ENCODE data around the gene DEFB125. TPM values are rescaled to one million over a fixed set of nuclear protein-coding genes. Genes with fewer than 3 reads are reported as not detected.

The DEFB125 gene
- total RNA-seq, 2 experiments from 2014 or later: not detected

GRCh38 chr20:137668-138490 is 50.4 kb downstream of the DEFB125 start:
- peaks cover 0 to 4% of the 10 kb centered on the region in 2 experiments for H3K9me3 ChIP-seq (ENCODE audit: control insufficient read depth in 1 of 2, insufficient read depth in 1 of 2, low read length in 2 of 2)
- H3K27me3 Mint-ChIP-seq: peaks cover 47% of the 10 kb centered on the region
- H3K27ac Mint-ChIP-seq: no peak overlapping the region
- TF ChIP-seq CTCF (IDR thresholded peaks at IDR 0.05): no peak
- peak in 1 of 14 experiments; percentile 1 for DNase-seq
- no peak overlapping the region for H3K27ac ChIP-seq (ENCODE audit: low read depth in 1 of 2, low read length in 2 of 2)
- no peak overlapping the region for H3K4me3 ChIP-seq (ENCODE audit: low read length)
- H3K36me3 ChIP-seq (ENCODE audit: insufficient read depth, low read length): no peaks in the 10 kb centered on the region
- H3K9me3 Mint-ChIP-seq: peaks cover 3% of the 10 kb centered on the region
- no peak for ATAC-seq (ENCODE audit: poor library complexity)
- POLR2A ChIA-PET: no interaction called here
- H3K36me3 Mint-ChIP-seq (ENCODE audit: low read depth): no peaks in the 10 kb centered on the region
- no peak overlapping the region for H3K4me3 Mint-ChIP-seq
- H3K27me3 ChIP-seq (ENCODE audit: control insufficient read depth in 1 of 2, insufficient read depth in 2 of 2, low read length in 2 of 2): peaks cover 7 to 20% of the 10 kb centered on the region in 2 experiments
- intact Hi-C loops (cut with DNase I, micrococcal nuclease): no loop called here
- CTCF ChIA-PET: no interaction called here
- H3K4me1 Mint-ChIP-seq (ENCODE audit: low read depth): no peaks in the 10 kb centered on the region
- no peaks in the 10 kb centered on the region for H3K4me1 ChIP-seq (ENCODE audit: insufficient read depth, low read length)

- Mint-ChIP-seq H3K27me3 (peaks cover 65% of the 10 kb centered on the region), H3K4me1 (ENCODE audit: low read depth) (no peaks in the 10 kb centered on the region), H3K27ac (no peak within 1 kb of the TSS), H3K4me3 (no peak within 1 kb of the TSS), H3K9me3 (peaks cover under 1% of the 10 kb centered on the region), H3K36me3 (ENCODE audit: low read depth) (no peaks in the 10 kb centered on the region)
- Histone ChIP-seq H3K36me3 (ENCODE audit: insufficient read depth, low read length) (no peaks in the 10 kb centered on the region), H3K9me3 (ENCODE audit: control insufficient read depth in 1 of 2, insufficient read depth in 1 of 2, low read length in 2 of 2) (peaks cover 0 to 4% of the 10 kb centered on the region in 2 experiments), H3K27me3 (ENCODE audit: control insufficient read depth in 1 of 2, insufficient read depth in 2 of 2, low read length in 2 of 2) (peaks cover 14 to 37% of the 10 kb centered on the region in 2 experiments), H3K4me1 (ENCODE audit: insufficient read depth, low read length) (no peaks in the 10 kb centered on the region), H3K4me3 (ENCODE audit: low read length) (no peak within 1 kb of the TSS), H3K27ac (ENCODE audit: low read depth in 1 of 2, low read length in 2 of 2) (no peak within 1 kb of the TSS)
- intact Hi-C loops (cut with DNase I, micrococcal nuclease): no loop called here
- ChIA-PET CTCF (no interaction called here), POLR2A (no interaction called here)
- DNase-seq: no peak
- no peak for ATAC-seq (ENCODE audit: poor library complexity)
- no peak for TF ChIP-seq CTCF (IDR thresholded peaks at IDR 0.05)
These were observed 54.8 kb downstream of the DEFB125 start, which contains the start of gene DEFB126 for GRCh38 chr20:142290-142689. Gene DEFB126, plus strand, starts transcription at chr20:142590. Its CDS starts 39 bp downstream, at chr20:142629.

GRCh38 chr20:145877-146276 is 58.4 kb downstream of the DEFB125 start:
- H3K9me3 Mint-ChIP-seq: no peaks in the 10 kb centered on the region
- H3K4me3 ChIP-seq (ENCODE audit: low read length): no peak overlapping the region
- DNase-seq: no peak
- H3K36me3 ChIP-seq (ENCODE audit: insufficient read depth, low read length): no peaks in the 10 kb centered on the region
- intact Hi-C loops (cut with DNase I, micrococcal nuclease): no loop called here
- TF ChIP-seq CTCF (IDR thresholded peaks at IDR 0.05): no peak
- ChIA-PET CTCF (no interaction called here), POLR2A (no interaction called here)
- H3K27ac Mint-ChIP-seq: no peak overlapping the region
- H3K4me1 Mint-ChIP-seq (ENCODE audit: low read depth): no peaks in the 10 kb centered on the region
- no peak overlapping the region for H3K4me3 Mint-ChIP-seq
- H3K27me3 ChIP-seq (ENCODE audit: control insufficient read depth in 1 of 2, insufficient read depth in 2 of 2, low read length in 2 of 2): peaks cover 10 to 23% of the 10 kb centered on the region in 2 experiments
- no peak for ATAC-seq (ENCODE audit: poor library complexity)
- no peaks in the 10 kb centered on the region for H3K4me1 ChIP-seq (ENCODE audit: insufficient read depth, low read length)
- no peaks in the 10 kb centered on the region for H3K36me3 Mint-ChIP-seq (ENCODE audit: low read depth)
- peaks cover 58% of the 10 kb centered on the region for H3K27me3 Mint-ChIP-seq
- H3K27ac ChIP-seq (ENCODE audit: low read depth in 1 of 2, low read length in 2 of 2): no peak overlapping the region
- H3K9me3 ChIP-seq (ENCODE audit: control insufficient read depth in 1 of 2, insufficient read depth in 1 of 2, low read length in 2 of 2): no peaks in the 10 kb centered on the region

Other genes starting within 250 kb of the DEFB125 start
- not detected for gene DEFB126, start 54.9 kb downstream of the DEFB125 start, total RNA-seq
- not detected for gene DEFB127, start 69.8 kb downstream of the DEFB125 start, total RNA-seq
- not detected for gene DEFB128, start 102.0 kb downstream of the DEFB125 start, total RNA-seq
- not detected for gene DEFB129, start 139.6 kb downstream of the DEFB125 start, total RNA-seq
- gene DEFB132, start 170.1 kb downstream of the DEFB125 start, total RNA-seq: not detected
- gene C20orf96, start 203.1 kb downstream of the DEFB125 start, total RNA-seq: 1 to 10 TPM; 2.4 to 3.3 TPM
- gene ZCCHC3, start 209.9 kb downstream of the DEFB125 start, total RNA-seq: 10 to 100 TPM; 19.3 to 19.5 TPM
- gene SOX12, start 237.9 kb downstream of the DEFB125 start, total RNA-seq: 10 to 100 TPM; 11.6 to 11.9 TPM